HG03045 (cell line): Measurements from ENCODE around the gene PITPNM1.
"Not testable (repeated sequence)": the region's sequence is repeated elsewhere in the genome, so short reads cannot be mapped to it uniquely, and the experiment has no call there.

Source experiments
- ATAC-seq: cut with Tn5 transposase; IDR thresholded peaks from one replicate; pipeline ENCODE4 v1.9.1; 2021; ENCODE audit warnings: mild to moderate bottlenecking, moderate library complexity; ENCODE audit not compliant: unreplicated experiment

Gene PITPNM1

GRCh38 chr11:67491276-67492068, 13.7 kb downstream of the PITPNM1 start:
- no peak for ATAC-seq

- ATAC-seq: no peak
Measured at GRCh38 chr11:67490727-67491065, 14.5 kb downstream of the PITPNM1 start.

- ATAC-seq: no peak
Measured at GRCh38 chr11:67489885-67490726, 15.1 kb downstream of the PITPNM1 start.

- no peak for ATAC-seq
Measured at GRCh38 chr11:67489203-67489884, 15.8 kb downstream of the PITPNM1 start.

- no peak for ATAC-seq
Measured at GRCh38 chr11:67486481-67487195, 18.5 kb downstream of the PITPNM1 start.

- ATAC-seq: not testable (repeated sequence)
Measured at GRCh38 chr11:67485873-67486361, 19.2 kb downstream of the PITPNM1 start.

GRCh38 chr11:67484847-67485311, 20.3 kb downstream of the PITPNM1 start:
- no peak for ATAC-seq

GRCh38 chr11:67483831-67484665, 21.1 kb downstream of the PITPNM1 start:
- no peak for ATAC-seq

- ATAC-seq: peak; percentile 69
Measured at GRCh38 chr11:67482827-67483798, 22.1 kb downstream of the PITPNM1 start, which contains the start of gene AIP. AIP (plus strand) TSS chr11:67483026; CDS start chr11:67483159, 133 bp downstream.

GRCh38 chr11:67482275-67482826, 22.8 kb downstream of the PITPNM1 start:
- no peak for ATAC-seq

GRCh38 chr11:67477344-67478050, 27.7 kb downstream of the PITPNM1 start:
- not testable (repeated sequence) for ATAC-seq

GRCh38 chr11:67476692-67477091, 28.5 kb downstream of the PITPNM1 start:
- not testable (repeated sequence) for ATAC-seq

GRCh38 chr11:67472882-67473281, 32.3 kb downstream of the PITPNM1 start:
- no peak for ATAC-seq

GRCh38 chr11:67470337-67471002, 34.7 kb downstream of the PITPNM1 start:
- ATAC-seq: no peak

- no peak for ATAC-seq
Measured at GRCh38 chr11:67469508-67469811, 35.7 kb downstream of the PITPNM1 start.

- peak; percentile 63 for ATAC-seq
Measured at GRCh38 chr11:67468759-67469507, 36.2 kb downstream of the PITPNM1 start, which contains the start of gene TMEM134. TMEM134 (minus strand) TSS chr11:67469251; CDS start chr11:67469192, 59 bp downstream.
